Hepatocyte (in vitro differentiated cells): ENCODE results near the gene MET. TPM values are rescaled to one million over a fixed set of nuclear protein-coding genes. Genes with fewer than 3 reads are reported as not detected.

Experiments used
- DNase-seq: peaks from one replicate; pipeline ENCODE4 v3.0.0-alpha.2; 2016; ENCODE audit warnings: low spot score
- H2AFZ ChIP-seq: fragments of 200-600 bp; sonication (generic); 2 replicates; pipeline ENCODE4 v1.6.0; 2016; ENCODE audit warnings: antibody characterized with exemption, mild to moderate bottlenecking
- H3K27ac ChIP-seq: fragments of 200-600 bp; sonication (generic); 2 replicates; pipeline ENCODE4 v1.5.1; 2016; ENCODE audit warnings: mild to moderate bottlenecking
- H3K27me3 ChIP-seq: fragments of 200-600 bp; sonication (generic); 2 replicates; pipeline ENCODE4 v1.6.1; 2016
- H3K36me3 ChIP-seq: fragments of 200-600 bp; sonication (generic); replicated peaks from 2 replicates; pipeline ENCODE4 v1.5.1; 2016; ENCODE audit warnings: low read depth; ENCODE audit not compliant: insufficient read depth
- H3K4me1 ChIP-seq: fragments of 200-600 bp; sonication (generic); 2 replicates; pipeline ENCODE4 v1.5.1; 2016; ENCODE audit warnings: mild to moderate bottlenecking, moderate library complexity; ENCODE audit not compliant: insufficient read depth
- H3K4me2 ChIP-seq: fragments of 200-600 bp; sonication (generic); 2 replicates; pipeline ENCODE4 v1.6.0; 2016
- H3K4me3 ChIP-seq: fragments of 200-600 bp; sonication (generic); 2 replicates; pipeline ENCODE4 v1.5.1; 2016; ENCODE audit warnings: mild to moderate bottlenecking
- H3K79me2 ChIP-seq: fragments of 200-600 bp; sonication (generic); 2 replicates; pipeline ENCODE4 v1.6.0; 2017; ENCODE audit warnings: mild to moderate bottlenecking
- H3K9me2 ChIP-seq: fragments of 200-600 bp; sonication (generic); replicated peaks from 2 replicates; pipeline ENCODE4 v1.6.0; 2017; ENCODE audit warnings: mild to moderate bottlenecking; ENCODE audit not compliant: insufficient read depth
- H3K9me3 ChIP-seq: fragments of 200-600 bp; sonication (generic); 2 replicates; pipeline ENCODE4 v1.5.1; 2016; ENCODE audit warnings: low read depth, mild to moderate bottlenecking
- H4K20me1 ChIP-seq: fragments of 200-600 bp; sonication (generic); 2 replicates; pipeline ENCODE4 v1.6.0; 2016; ENCODE audit warnings: mild to moderate bottlenecking; ENCODE audit not compliant: insufficient read depth, poor library complexity, severe bottlenecking
- CTCF ChIP-seq: fragments of 200-600 bp; sonication (generic); IDR thresholded peaks from 2 replicates; pipeline ENCODE4 v1.5.1; 2016; ENCODE audit warnings: antibody characterized with exemption, mild to moderate bottlenecking; ENCODE audit not compliant: poor library complexity
- EZH2 ChIP-seq: fragments of 200-600 bp; sonication (generic); IDR thresholded peaks from 2 replicates; pipeline ENCODE4 v1.6.1; 2016; ENCODE audit warnings: antibody characterized with exemption, mild to moderate bottlenecking, borderline replicate concordance
- EZH2phosphoT487 ChIP-seq: fragments of 200-600 bp; sonication (generic); IDR thresholded peaks from one replicate; pipeline ENCODE4 v1.6.1; 2018; ENCODE audit warnings: antibody characterized with exemption, mild to moderate bottlenecking, low read depth, moderate library complexity; ENCODE audit not compliant: unreplicated experiment, severe bottlenecking
- WGBS: methylation state at CpG from one replicate; pipeline ENCODE4 v1.1.6; 2016; ENCODE audit warnings: low lambda C conversion rate; ENCODE audit errors: missing lambda C conversion rate; 5-methylcytosine and 5-hydroxymethylcytosine counted together
- polyA plus RNA-seq: library from polyadenylated mRNA; unstranded; fragments of >200 nt; fragmentation: Nextera tagmentation; extraction: Ambion mirVana; gene quantifications from 2 replicates; pipeline ENCODE4 v1.2.1, GENCODE V29; 2016
- total RNA-seq: library from RNA; depleted of rRNA; stranded (reverse); fragments of >200 nt; gene quantifications from 2 replicates; pipeline ENCODE4 v1.2.3, GENCODE V29; 2014

Gene MET
- total and polyA plus RNA-seq, 2 experiments from 2014 or later, result 12.7 to 35.7 TPM

GRCh38 chr7:116730097-116731022 is 58.4 kb downstream of the MET start:
- no peak for DNase-seq
- H3K4me1 ChIP-seq, result peaks cover 33% of the 10 kb centered on the region

GRCh38 chr7:116731023-116731395 is 59.0 kb downstream of the MET start:
- no peak overlapping the region for H3K4me3 ChIP-seq
- no peaks in the 10 kb centered on the region for H3K36me3 ChIP-seq
- no peaks in the 10 kb centered on the region for H3K9me2 ChIP-seq
- no peak overlapping the region for H3K4me2 ChIP-seq
- no peaks in the 10 kb centered on the region for H3K79me2 ChIP-seq
- H3K27ac ChIP-seq, result no peak overlapping the region
- no peaks in the 10 kb centered on the region for H4K20me1 ChIP-seq
- 50% methylated on average over 1 of the region's 1 CpG for WGBS
- DNase-seq, result no peak
- peaks cover 31% of the 10 kb centered on the region for H3K4me1 ChIP-seq
- H3K27me3 ChIP-seq, result no peaks in the 10 kb centered on the region
- H3K9me3 ChIP-seq, result no peaks in the 10 kb centered on the region
- no peak for TF ChIP-seq CTCF
- TF ChIP-seq EZH2phosphoT487, result no peak
- TF ChIP-seq EZH2, result no peak
- no peak overlapping the region for H2AFZ ChIP-seq

More at GRCh38 chr7:116730097-116731022, 58.4 kb downstream of the MET start:
- no peaks in the 10 kb centered on the region for H3K36me3 ChIP-seq
- no peak overlapping the region for H2AFZ ChIP-seq
- no peaks in the 10 kb centered on the region for H3K9me3 ChIP-seq
- WGBS, result 88% methylated on average over 9 of the region's 9 CpGs
- no peak overlapping the region for H3K27ac ChIP-seq
- peaks cover 2% of the 10 kb centered on the region for H3K79me2 ChIP-seq
- H3K9me2 ChIP-seq, result no peaks in the 10 kb centered on the region
- H3K4me2 ChIP-seq, result no peak overlapping the region
- no peaks in the 10 kb centered on the region for H4K20me1 ChIP-seq
- TF ChIP-seq CTCF (no peak), EZH2phosphoT487 (no peak), EZH2 (no peak)
- H3K27me3 ChIP-seq, result no peaks in the 10 kb centered on the region
- H3K4me3 ChIP-seq, result no peak overlapping the region

- Histone ChIP-seq H3K27me3 (no peaks in the 10 kb centered on the region), H3K4me1 (peaks cover 24% of the 10 kb centered on the region), H3K9me3 (no peaks in the 10 kb centered on the region), H2AFZ (no peak overlapping the region), H3K4me2 (no peak overlapping the region), H4K20me1 (no peaks in the 10 kb centered on the region), H3K79me2 (no peaks in the 10 kb centered on the region), H3K36me3 (no peaks in the 10 kb centered on the region), H3K4me3 (no peak overlapping the region), H3K27ac (no peak overlapping the region), H3K9me2 (no peaks in the 10 kb centered on the region)
- no peak for DNase-seq
- 90% methylated on average over 12 of the region's 12 CpGs for WGBS
- no peak for TF ChIP-seq EZH2phosphoT487
- no peak for TF ChIP-seq CTCF
- no peak for TF ChIP-seq EZH2
Observed at GRCh38 chr7:116731445-116732335, 59.7 kb downstream of the MET start.
